NCI-H187 (cell line): ENCODE results near the gene SIX6.
"Not testable (repeated sequence)": the region's sequence is repeated elsewhere in the genome, so short reads cannot be mapped to it uniquely, and the experiment has no call there.

ENCODE experiments used
- DNase-seq, 2 experiments: peaks; one replicate each; lab custom pipeline; 2025; lab: John Stamatoyannopoulos, UW

The SIX6 gene

GRCh38 chr14:60508707-60509437 lies at the start of gene SIX6:
TSS of gene SIX6 (plus strand) at chr14:60509146. CDS start at chr14:60509399, 253 bp downstream.
- no peak for DNase-seq

DNA sequence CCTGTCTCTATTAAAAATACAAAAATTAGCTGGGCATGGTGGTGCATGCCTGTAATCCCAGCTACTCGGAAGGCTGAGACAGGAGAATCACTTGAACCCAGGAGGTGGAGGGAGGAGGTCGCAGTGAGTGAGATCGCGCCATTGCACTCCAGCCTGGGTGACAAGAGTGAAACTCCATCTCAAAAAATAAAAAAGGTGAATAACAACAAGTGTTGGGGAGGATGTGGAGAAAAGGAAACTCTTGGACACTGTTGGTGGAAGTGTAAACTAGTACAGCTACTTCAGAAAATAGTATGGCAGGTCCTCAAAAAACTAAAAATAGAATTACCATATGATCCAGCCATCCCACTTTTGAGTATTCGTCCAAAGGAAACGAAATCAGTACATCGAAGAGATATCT lies 28.7 kb upstream of the SIX6 start:
- DNase-seq, result not testable (repeated sequence)

GRCh38 chr14:60482743-60483142 lies 26.2 kb upstream of the SIX6 start:
- no peak for DNase-seq

DNA sequence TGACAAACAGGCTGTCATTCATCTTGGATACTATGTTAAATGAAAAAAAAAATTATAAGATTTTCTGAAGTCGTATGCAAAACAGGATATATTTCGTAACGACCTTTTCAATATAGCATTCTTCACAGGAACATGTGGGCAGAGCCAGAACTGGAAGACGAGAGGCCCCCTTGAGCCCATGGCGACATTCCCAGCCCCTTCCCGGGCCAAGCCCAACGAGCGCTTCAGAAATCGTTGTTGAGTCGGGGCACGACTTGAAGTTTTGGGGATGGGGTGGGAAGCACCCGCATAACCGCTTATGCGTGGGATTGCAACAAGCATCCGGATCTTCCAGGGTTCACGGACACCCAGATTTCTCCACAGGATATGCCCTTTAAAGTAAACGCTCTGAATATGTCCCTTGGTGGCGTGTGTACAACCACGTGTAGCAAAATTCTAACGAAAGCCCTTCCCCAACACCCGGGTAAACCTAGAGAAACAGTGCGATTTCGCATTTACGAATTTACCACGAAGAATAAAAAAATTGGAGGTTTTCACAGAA lies 23.8 kb upstream of the SIX6 start:
- no peak for DNase-seq

DNA sequence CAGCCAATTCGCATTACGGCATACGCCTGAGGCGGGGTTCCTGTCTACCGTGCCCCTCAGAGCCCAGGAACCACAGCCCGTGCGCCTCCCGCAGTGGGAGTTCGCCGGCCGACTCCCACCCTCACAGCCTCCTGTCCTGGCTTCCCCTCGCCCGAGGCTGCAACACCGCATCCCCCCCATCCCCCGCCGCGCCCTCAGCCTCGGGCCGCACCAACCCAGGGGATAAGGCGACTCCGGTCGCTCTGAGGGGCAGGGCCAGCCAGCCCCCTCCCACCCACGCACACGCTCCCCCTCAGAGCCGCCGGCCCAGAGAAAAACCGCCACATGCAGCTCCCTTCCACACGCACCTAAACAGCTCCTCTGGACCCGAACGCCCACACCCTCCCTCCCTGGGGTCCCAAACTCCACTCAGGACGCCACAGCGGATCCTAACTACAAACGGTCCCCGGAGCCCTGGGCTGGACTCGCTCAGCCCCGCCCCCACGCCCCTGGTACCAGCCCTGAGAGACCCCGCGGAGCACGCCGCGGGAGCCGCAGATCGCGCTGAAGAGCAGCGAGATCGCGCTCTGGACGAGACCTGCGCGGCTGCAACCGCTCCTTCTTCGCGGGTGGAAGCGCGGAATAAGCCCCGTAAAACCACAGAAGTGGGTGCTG lies 23.2 kb upstream of the SIX6 start, which contains the start of gene C14orf39:
TSS of gene C14orf39 (minus strand) at position 466 of the 654 bp plus-strand sequence. CDS start 985 bp downstream, outside the sequence.
- peak; percentile 27 to 55 for DNase-seq

- DNase-seq, result peak; percentile 69 to 76
These were observed 21.7 kb upstream of the SIX6 start for GRCh38 chr14:60487211-60487610.

DNA sequence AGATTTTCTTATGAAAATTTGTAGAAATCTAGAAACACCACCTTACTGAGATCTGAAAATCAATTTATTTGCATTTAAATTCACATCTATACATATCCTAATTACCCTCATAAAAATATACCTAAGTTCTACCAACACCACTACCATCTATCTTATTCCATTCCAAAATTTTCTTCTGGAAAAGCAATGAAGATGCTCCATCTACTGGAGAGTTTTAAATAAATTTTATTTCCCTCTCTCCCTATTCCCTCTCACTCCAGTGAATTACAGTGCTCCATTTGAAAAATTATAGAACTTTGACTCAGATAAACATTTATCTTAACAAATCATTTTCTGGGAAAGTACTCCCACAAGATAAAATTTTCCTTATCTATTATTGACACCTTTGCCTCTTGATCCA lies 20.8 kb upstream of the SIX6 start:
- DNase-seq, result no peak

DNA sequence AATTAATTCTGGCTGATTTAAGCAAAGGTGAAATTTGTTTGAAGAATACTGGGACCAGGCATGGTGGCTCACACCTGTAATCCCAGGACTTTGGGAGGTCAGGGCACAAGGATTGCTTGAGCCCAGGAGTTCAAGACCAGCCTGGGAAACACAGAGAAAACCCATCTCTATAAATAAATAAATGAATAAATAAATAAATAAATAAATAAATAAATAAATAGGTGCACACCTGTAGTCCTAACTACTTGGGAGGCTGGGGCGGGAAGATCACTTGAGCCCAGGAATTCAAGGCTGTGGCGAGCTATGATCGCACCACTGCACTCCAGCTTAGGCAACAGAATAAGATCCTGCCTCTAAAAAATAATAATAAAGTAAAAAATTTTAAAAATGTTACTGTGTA lies 18.7 kb upstream of the SIX6 start:
- no peak for DNase-seq

GRCh38 chr14:60495946-60496345 lies 13.0 kb upstream of the SIX6 start:
- no peak for DNase-seq

DNA sequence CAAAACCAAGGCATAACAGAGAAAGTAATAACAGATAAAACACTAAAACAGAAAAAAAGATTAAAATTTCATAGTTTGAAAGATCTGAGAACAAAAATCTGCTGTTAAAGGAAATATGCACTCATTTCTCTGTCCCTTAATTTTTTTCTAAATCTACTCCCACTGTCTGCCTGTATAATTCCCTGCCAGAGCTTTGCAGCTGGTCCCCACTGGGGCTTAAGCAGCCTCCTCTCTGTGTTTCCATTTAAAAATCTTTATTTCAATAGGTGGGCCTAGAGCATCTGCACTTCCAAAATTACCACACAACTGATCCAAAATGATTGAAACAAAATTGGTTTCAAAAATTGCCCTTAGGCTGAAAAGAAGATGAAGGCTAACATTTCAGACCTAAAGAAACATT lies 6.4 kb upstream of the SIX6 start:
- no peak for DNase-seq

- no peak for DNase-seq
These were observed 3.5 kb upstream of the SIX6 start for GRCh38 chr14:60505448-60505847.

DNA sequence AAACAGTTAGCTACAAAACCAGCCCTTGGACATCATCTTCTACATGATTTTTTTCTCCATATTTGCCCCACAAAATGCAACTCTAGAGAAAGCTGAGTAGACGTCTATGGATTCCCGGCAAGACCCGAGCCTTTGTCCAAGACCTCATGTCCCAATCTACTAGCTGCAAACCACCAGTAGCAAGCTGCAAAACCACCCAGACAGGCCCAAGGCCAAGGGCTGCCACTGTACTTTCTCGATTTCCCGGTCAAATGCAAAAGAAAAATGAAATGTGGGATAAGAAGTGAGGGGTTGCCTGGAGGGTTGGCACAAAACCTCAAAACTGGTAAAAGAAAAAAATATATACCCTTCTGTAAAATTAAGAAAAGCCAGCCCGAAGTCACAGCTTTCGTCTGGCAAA lies 2.9 kb upstream of the SIX6 start:
- no peak for DNase-seq

DNA sequence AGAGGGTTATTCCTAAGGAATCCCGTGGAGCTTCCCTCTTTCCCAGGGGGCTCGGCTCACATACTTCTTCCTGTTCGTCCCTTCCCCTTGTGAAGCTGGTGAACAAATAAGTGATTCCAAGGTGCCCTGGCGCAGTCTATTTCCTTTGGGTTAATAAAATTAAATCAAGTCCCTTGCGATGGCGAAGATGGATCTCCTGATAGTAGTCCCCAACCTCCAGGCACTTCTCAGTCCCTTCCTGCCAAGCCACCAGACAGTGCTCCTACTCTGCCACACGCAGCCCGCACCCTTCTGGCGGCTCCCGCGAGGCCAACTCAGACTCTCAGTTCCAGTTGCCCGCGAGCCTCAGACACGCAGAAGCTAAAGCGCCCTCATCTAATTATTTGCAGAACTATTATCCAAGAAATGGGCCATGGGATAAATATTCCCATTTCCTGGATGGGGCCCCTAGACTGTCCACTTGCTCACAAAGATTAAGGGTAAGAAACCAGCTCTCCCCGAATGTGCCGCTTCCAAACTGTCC lies 2.4 kb upstream of the SIX6 start:
- no peak for DNase-seq

GRCh38 chr14:60506985-60507829 lies 1.7 kb upstream of the SIX6 start:
- DNase-seq, result no peak

GRCh38 chr14:60508363-60508706 lies 611 bp upstream of the SIX6 start:
- no peak for DNase-seq

DNA sequence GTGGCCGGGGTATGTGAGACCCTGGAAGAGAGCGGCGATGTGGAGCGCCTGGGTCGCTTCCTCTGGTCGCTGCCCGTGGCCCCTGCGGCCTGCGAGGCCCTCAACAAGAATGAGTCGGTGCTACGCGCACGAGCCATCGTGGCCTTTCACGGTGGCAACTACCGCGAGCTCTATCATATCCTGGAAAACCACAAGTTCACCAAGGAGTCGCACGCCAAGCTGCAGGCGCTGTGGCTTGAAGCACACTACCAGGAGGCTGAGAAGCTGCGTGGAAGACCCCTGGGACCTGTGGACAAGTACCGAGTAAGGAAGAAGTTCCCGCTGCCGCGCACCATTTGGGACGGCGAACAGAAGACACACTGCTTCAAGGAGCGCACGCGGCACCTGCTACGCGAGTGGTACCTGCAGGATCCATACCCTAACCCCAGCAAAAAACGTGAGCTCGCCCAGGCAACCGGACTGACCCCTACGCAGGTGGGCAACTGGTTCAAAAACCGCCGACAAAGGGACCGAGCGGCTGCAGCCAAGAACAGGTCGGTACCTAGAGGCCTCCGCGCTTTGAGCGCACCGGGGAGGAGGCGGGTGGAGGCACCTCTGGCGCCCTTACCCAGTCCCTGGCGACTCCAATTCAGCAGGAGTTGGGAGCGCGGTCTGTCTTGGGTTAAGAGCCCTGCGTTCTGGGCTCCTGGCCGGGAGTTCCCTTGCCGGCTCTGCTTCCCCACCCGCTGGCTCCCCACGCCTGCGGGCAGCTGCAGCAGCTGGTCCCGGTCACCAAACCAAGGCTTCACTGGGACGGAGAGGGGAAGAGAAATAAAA lies 700 bp downstream of the SIX6 start:
- no peak for DNase-seq

DNA sequence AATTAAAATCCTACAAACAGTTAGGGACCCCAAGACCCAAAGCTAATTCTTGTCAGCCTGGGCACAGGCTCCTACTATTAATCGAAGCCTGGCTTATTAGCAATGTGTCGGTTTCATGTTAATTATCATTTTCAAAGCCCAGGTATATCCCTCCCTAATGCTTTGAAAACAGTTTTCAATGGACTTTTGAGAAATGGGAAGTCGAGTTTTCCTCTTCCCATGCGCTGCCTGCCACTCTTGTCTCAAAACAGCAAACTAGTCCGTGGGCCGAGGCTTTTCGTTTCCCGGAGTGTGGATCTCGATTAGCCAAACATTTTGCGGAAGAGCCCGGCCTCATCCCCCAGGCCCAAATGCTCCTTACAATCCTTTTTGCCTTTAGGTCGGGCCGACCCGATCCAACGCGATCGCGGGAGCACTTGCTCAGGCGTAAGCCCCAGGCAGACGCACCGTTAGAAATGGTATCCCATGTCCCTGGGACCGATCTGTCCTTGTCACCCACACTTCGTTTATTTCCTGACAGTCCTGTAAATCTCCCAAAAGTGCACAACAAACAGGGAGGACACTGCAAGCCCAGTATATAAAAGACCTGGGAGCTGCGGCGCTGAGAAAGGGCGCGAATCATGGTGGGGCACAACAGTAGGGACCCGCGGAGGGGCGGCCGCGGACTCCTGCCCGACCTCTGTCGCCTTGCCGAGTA lies 1.5 kb downstream of the SIX6 start:
- DNase-seq, result no peak

DNA sequence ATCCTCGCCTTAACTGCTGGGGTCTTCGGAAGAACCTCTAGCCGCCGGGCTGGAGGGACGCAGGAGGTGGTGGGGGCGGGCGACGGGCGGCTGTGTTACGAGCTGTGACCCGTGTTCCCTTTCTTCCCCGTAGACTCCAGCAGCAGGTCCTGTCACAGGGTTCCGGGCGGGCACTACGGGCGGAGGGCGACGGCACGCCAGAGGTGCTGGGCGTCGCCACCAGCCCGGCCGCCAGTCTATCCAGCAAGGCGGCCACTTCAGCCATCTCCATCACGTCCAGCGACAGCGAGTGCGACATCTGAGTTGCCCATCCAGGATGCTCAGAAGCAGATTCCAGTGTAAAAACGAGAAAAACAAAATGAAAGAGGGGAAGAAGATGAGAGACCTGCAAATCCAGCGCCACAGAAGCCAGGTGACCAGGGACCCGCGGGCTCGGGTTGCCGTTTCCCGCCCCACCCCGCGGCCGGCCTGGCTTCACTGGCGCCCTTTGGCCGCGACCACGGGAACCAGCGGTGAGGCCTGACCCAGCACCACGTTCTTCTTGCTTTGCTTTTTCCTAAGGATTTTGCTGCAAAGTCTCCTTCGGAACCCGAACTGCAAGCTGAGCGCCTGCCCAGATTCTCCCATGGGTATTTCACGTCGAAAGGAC lies 2.1 kb downstream of the SIX6 start:
- DNase-seq, result no peak

DNA sequence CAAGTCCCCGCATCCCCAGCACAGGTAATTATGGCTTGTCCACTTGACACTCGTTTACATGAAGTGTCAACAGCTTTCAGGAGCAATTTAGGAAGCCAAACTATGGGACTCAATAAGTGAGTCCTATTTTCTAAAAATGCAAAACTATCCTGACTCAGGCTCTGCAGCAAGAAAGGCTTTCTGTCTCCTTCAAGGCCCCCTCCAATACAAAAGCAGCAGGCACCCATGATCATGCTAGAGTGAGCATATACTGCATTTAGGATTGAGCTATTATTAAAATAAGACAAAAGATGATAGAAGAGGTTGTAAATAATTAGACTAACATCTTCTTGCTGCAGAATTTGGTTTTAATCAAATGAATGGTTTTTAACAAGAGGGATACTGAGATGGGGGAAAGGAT lies 3.2 kb downstream of the SIX6 start:
- DNase-seq, result no peak

- DNase-seq, result no peak
These were observed 4.1 kb downstream of the SIX6 start for GRCh38 chr14:60512973-60513571.
